Colonic mucosa (tissue), 4 donors: ENCODE results near the gene RRAGB. TPM values are rescaled to one million over a fixed set of nuclear protein-coding genes. Genes with fewer than 3 reads are reported as not detected.
"Not testable (repeated sequence)": the region's sequence is repeated elsewhere in the genome, so short reads cannot be mapped to it uniquely, and the experiment has no call there.

Experiments used
- DNase-seq: peaks from one replicate; pipeline ENCODE4 v3.0.0-alpha.2; 2020
- H3K27ac ChIP-seq: fragments of 200-600 bp; one replicate; pipeline ENCODE4 v1.8.0; 2021
- H3K27me3 ChIP-seq: fragments of 200-600 bp; one replicate; pipeline ENCODE4 v1.8.0; 2021
- H3K36me3 ChIP-seq: fragments of 200-600 bp; one replicate; pipeline ENCODE4 v1.8.0; 2021
- H3K4me1 ChIP-seq: fragments of 200-600 bp; one replicate; pipeline ENCODE4 v1.8.0; 2021; ENCODE audit warnings: mild to moderate bottlenecking
- H3K4me3 ChIP-seq: fragments of 200-600 bp; one replicate; pipeline ENCODE4 v1.8.0; 2021
- H3K9ac ChIP-seq, 2 donors: one replicate each; pipeline ENCODE4 v1.7.0; 2013; ENCODE audit warnings: control low read depth in 2 of 2, low read depth in 2 of 2, low read length in 2 of 2
- H3K9me3 ChIP-seq: fragments of 200-600 bp; one replicate; pipeline ENCODE4 v1.8.0; 2021
- CTCF ChIP-seq: fragments of 200-600 bp; IDR thresholded peaks from one replicate; pipeline ENCODE4 v1.8.0; 2022; ENCODE audit warnings: antibody characterized with exemption, mild to moderate bottlenecking
- intact Hi-C: fragments of 100-400 bp; cut with DNase I; formaldehyde crosslinking; loops from one replicate; pipeline ENCODE4 v1.14.1; 2022
- total RNA-seq, 2 donors: library from RNA; stranded (reverse); fragmentation: NEBNext Ultra II Directional in 1 of 2; extraction: Animal tissue kit (Norgen Biotek cat#: 25700) in 1 of 2; gene quantifications; one replicate each; pipeline ENCODE4 v1.2.1, GENCODE V29; 2021
- donor health status: healthy.
- donor health status: DM: no; HTN: no; CAD: no.
- donor health status: DM: no; HTN: no; CAD: no.

RRAGB gene
- total RNA-seq, 2 donors from 2014 or later, result 6.3 to 10.5 TPM

GRCh38 chrX:55750256-55750655 lies 32.7 kb downstream of the RRAGB start:
- no peak for TF ChIP-seq CTCF
- H3K36me3 ChIP-seq, result no peaks in the 10 kb centered on the region

GRCh38 chrX:55754861-55755294 lies 37.3 kb downstream of the RRAGB start:
- no peak overlapping the region for H3K27ac ChIP-seq
- H3K36me3 ChIP-seq, result no peaks in the 10 kb centered on the region

More at GRCh38 chrX:55750256-55750655, 32.7 kb downstream of the RRAGB start:
- Histone ChIP-seq H3K27ac (no peak overlapping the region), H3K4me1 (no peaks in the 10 kb centered on the region), H3K9me3 (no peaks in the 10 kb centered on the region), H3K4me3 (no peak overlapping the region), H3K27me3 (no peaks in the 10 kb centered on the region), H3K9ac (no peak overlapping the region)
- intact Hi-C loops, result no loop called here
- DNase-seq, result no peak

GRCh38 chrX:55758033-55758432 lies 40.5 kb downstream of the RRAGB start:
- H3K36me3 ChIP-seq, result no peaks in the 10 kb centered on the region
- H3K27me3 ChIP-seq, result no peaks in the 10 kb centered on the region
- H3K9me3 ChIP-seq, result no peaks in the 10 kb centered on the region
- intact Hi-C loops, result no loop called here
- no peak for DNase-seq
- no peak overlapping the region for H3K4me3 ChIP-seq
- H3K27ac ChIP-seq, result no peak overlapping the region
- no peaks in the 10 kb centered on the region for H3K4me1 ChIP-seq
- no peak for TF ChIP-seq CTCF
- H3K9ac ChIP-seq, result no peak overlapping the region

More at GRCh38 chrX:55754861-55755294, 37.3 kb downstream of the RRAGB start:
- intact Hi-C loops, result no loop called here
- Histone ChIP-seq H3K4me1 (no peaks in the 10 kb centered on the region), H3K9me3 (no peaks in the 10 kb centered on the region), H3K27me3 (no peaks in the 10 kb centered on the region), H3K9ac (no peak overlapping the region), H3K4me3 (no peak overlapping the region)
- DNase-seq, result no peak
- TF ChIP-seq CTCF, result no peak

GRCh38 chrX:55759478-55759877 lies 41.9 kb downstream of the RRAGB start:
- TF ChIP-seq CTCF, result no peak
- H3K36me3 ChIP-seq, result no peaks in the 10 kb centered on the region
- DNase-seq, result no peak
- H3K4me1 ChIP-seq, result no peaks in the 10 kb centered on the region
- H3K27me3 ChIP-seq, result no peaks in the 10 kb centered on the region
- H3K9ac ChIP-seq, result no peak overlapping the region
- H3K9me3 ChIP-seq, result no peaks in the 10 kb centered on the region
- no peak overlapping the region for H3K4me3 ChIP-seq
- intact Hi-C loops, result no loop called here
- H3K27ac ChIP-seq, result no peak overlapping the region

GRCh38 chrX:55767100-55767499 lies 49.6 kb downstream of the RRAGB start:
- no peak overlapping the region for H3K4me3 ChIP-seq
- TF ChIP-seq CTCF, result no peak
- no peaks in the 10 kb centered on the region for H3K4me1 ChIP-seq
- no peak overlapping the region for H3K9ac ChIP-seq
- DNase-seq, result no peak
- H3K9me3 ChIP-seq, result no peaks in the 10 kb centered on the region
- H3K27ac ChIP-seq, result no peak overlapping the region
- intact Hi-C loops, result no loop called here
- H3K36me3 ChIP-seq, result no peaks in the 10 kb centered on the region
- no peaks in the 10 kb centered on the region for H3K27me3 ChIP-seq

- H3K27ac ChIP-seq, H3K36me3 ChIP-seq, H3K27me3 ChIP-seq, DNase-seq, H3K9me3 ChIP-seq, H3K4me3 ChIP-seq, H3K9ac ChIP-seq, intact Hi-C loops, H3K4me1 ChIP-seq: not testable (repeated sequence)
Observed at GRCh38 chrX:55774419-55774818, 56.9 kb downstream of the RRAGB start.
